ENCODE measurements around the gene COL4A4. TPM values are rescaled to one million over a fixed set of nuclear protein-coding genes. Genes with fewer than 3 reads are reported as not detected.

Gene COL4A4
- total and polyA plus RNA-seq, 2 of the 13 experiments (the other 11 are each of a cell fraction or from before 2014, with no cell fraction given) = not detected

GRCh38 chr2:227033471-227034148 lies 130.4 kb downstream of the COL4A4 start (continued):
- TF ChIP-seq ZSCAN5A (CRISPR knock-in tag; IDR thresholded peaks at IDR 0.05; ENCODE audit: borderline replicate concordance) (no peak), ZBTB38 (CRISPR knock-in tag; IDR thresholded peaks at IDR 0.05) (no peak), RORA (CRISPR knock-in tag; IDR thresholded peaks at IDR 0.05) (no peak), SRSF1 (optimal IDR thresholded peaks at IDR 0.05; ENCODE audit: low read depth, low read length) (no peak), AGO1 (IDR thresholded peaks at IDR 0.05; ENCODE audit: low read depth, low read length, poor library complexity, severe bottlenecking) (no peak), ZNF709 (CRISPR knock-in tag; IDR thresholded peaks at IDR 0.05) (no peak), ATF7-NPFF (CRISPR knock-in tag; IDR thresholded peaks at IDR 0.05; ENCODE audit: low read depth) (no peak), RBFOX2 (IDR thresholded peaks at IDR 0.05; ENCODE audit: low read depth, low read length) (no peak), TOE1 (CRISPR knock-in tag; IDR thresholded peaks at IDR 0.05) (no peak), SKI (IDR thresholded peaks at IDR 0.05; ENCODE audit: partially characterized antibody) (no peak), ZFP36 (IDR thresholded peaks at IDR 0.05; ENCODE audit: borderline replicate concordance, low read depth, low read length, partially characterized antibody) (no peak), E2F5 (CRISPR knock-in tag; conservative IDR thresholded peaks at IDR 0.05) (no peak), ZNF710 (CRISPR knock-in tag; IDR thresholded peaks at IDR 0.05; ENCODE audit: borderline replicate concordance) (no peak), NFKB2 (CRISPR knock-in tag; IDR thresholded peaks at IDR 0.05; ENCODE audit: borderline replicate concordance) (0 out of 2 replicates have a peak, but pooled peaks have one; percentile 40), PHF5A (CRISPR knock-in tag; IDR thresholded peaks at IDR 0.05; ENCODE audit: low read depth, unreplicated experiment) (no peak), XRCC5 (optimal IDR thresholded peaks at IDR 0.05; ENCODE audit: low read length) (peak; percentile 90), DPF2 (CRISPR knock-in tag; IDR thresholded peaks at IDR 0.05; ENCODE audit: borderline replicate concordance, low read depth) (no peak), ISL2 (CRISPR knock-in tag; IDR thresholded peaks at IDR 0.05) (no peak), ZNF276 (CRISPR knock-in tag; IDR thresholded peaks at IDR 0.05; ENCODE audit: low read depth) (0 out of 2 replicates have a peak, but pooled peaks have one; percentile 39), PREB (CRISPR knock-in tag; IDR thresholded peaks at IDR 0.05) (no peak), CC2D1A (CRISPR knock-in tag; IDR thresholded peaks at IDR 0.05) (no peak), KDM2A (CRISPR knock-in tag; IDR thresholded peaks at IDR 0.05; ENCODE audit: borderline replicate concordance, low read depth) (peak; percentile 58; the same call in 1 of the 2 replicates), ZSCAN29 (CRISPR knock-in tag; conservative IDR thresholded peaks at IDR 0.05) (0 out of 2 replicates have a peak, but pooled peaks have one; percentile 44)

Measured in HepG2 (cell line).